Thymus (tissue), 11 donors: Measurements from ENCODE around the gene DAB1. TPM values are rescaled to one million over a fixed set of nuclear protein-coding genes. Genes with fewer than 3 reads are reported as not detected.

ENCODE experiments used
- DNase-seq, 9 donors: peaks; one replicate each; pipeline ENCODE4 v3.0.0-alpha.2; 2013; ENCODE audit warnings: low spot score in 9 of 9, low read depth in 6 of 9, missing footprints in 1 of 9
- H3K27ac ChIP-seq, 2 donors: one replicate each; pipeline ENCODE4 v1.5.1; 2013; ENCODE audit warnings: control low read depth in 1 of 2, low read depth in 1 of 2, low read length in 1 of 2, mild to moderate bottlenecking in 1 of 2, moderate library complexity in 1 of 2
- H3K27me3 ChIP-seq, 2 donors: one replicate each; pipeline ENCODE4 v1.5.1; 2013; ENCODE audit warnings: low read length in 1 of 2; ENCODE audit not compliant: control insufficient read depth in 2 of 2, insufficient read depth in 1 of 2
- H3K36me3 ChIP-seq, 2 donors: one replicate each; pipeline ENCODE4 v1.5.1; 2013; ENCODE audit warnings: low read length in 1 of 2, mild to moderate bottlenecking in 1 of 2, moderate library complexity in 1 of 2; ENCODE audit not compliant: control insufficient read depth in 2 of 2, insufficient read depth in 2 of 2
- H3K4me1 ChIP-seq, 2 donors: one replicate each; pipeline ENCODE4 v1.5.1; 2013; ENCODE audit warnings: low read length in 2 of 2; ENCODE audit not compliant: control insufficient read depth in 2 of 2, insufficient read depth in 2 of 2
- H3K4me3 ChIP-seq, 2 donors: one replicate each; pipeline ENCODE4 v1.5.1; 2013; ENCODE audit warnings: low read length in 2 of 2, control low read depth in 1 of 2, mild to moderate bottlenecking in 1 of 2
- H3K9me3 ChIP-seq, 2 donors: one replicate each; pipeline ENCODE4 v1.5.1; 2013; ENCODE audit warnings: low read length in 1 of 2, mild to moderate bottlenecking in 1 of 2; ENCODE audit not compliant: control insufficient read depth in 2 of 2, insufficient read depth in 1 of 2
- WGBS: extraction: QIAGEN DNeasy Blood & Tissue Kit; methylation state at CpG from one replicate; pipeline ENCODE4 v1.1.7; 2013; 5-methylcytosine and 5-hydroxymethylcytosine counted together
- polyA plus RNA-seq: library from polyadenylated mRNA; stranded (reverse); fragments of 200-250 nt; gene quantifications from one replicate; pipeline ENCODE4 v1.2.3, GENCODE V29; 2013
- total RNA-seq: library from RNA; stranded (reverse); fragments of 120-200 nt; gene quantifications from one replicate; pipeline ENCODE4 v1.2.4, GENCODE V29; 2013
- donor health status: healthy.

Gene DAB1
- total and polyA plus RNA-seq, 2 donors, result 0.09 to 0.23 TPM

GRCh38 chr1:56979986-56980755 lies 443.7 kb downstream of the DAB1 start:
- no peak overlapping the region for H3K4me3 ChIP-seq
- H3K27me3 ChIP-seq, result peaks cover 0 to 2% of the 10 kb centered on the region in 2 donors
- H3K36me3 ChIP-seq, result no peaks in the 10 kb centered on the region
- no peak for DNase-seq
- WGBS, result 62% methylated on average over 4 of the region's 4 CpGs
- H3K4me1 ChIP-seq, result no peaks in the 10 kb centered on the region
- H3K27ac ChIP-seq, result no peak overlapping the region
- no peaks in the 10 kb centered on the region for H3K9me3 ChIP-seq

DNA sequence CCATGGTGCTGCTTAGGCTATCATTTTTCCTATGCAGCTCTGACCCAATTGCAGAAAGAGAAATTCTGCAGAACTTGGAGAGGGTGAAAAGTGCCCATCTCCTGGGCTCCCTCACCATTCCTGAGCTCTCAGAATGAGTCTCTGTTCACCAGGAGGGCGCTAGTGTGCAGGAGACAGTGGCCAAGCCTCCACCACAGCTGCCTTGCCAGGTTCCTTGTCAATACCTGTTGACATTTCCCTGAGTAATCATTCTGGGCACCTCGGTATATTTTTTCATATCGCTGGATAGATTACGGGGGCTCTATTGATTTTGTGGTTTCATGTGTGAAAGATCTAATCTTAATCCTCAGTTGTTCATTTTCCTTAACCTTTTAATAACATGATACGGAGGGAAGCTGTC lies 445.0 kb downstream of the DAB1 start:
- Histone ChIP-seq H3K4me1 (no peaks in the 10 kb centered on the region), H3K27me3 (peaks cover 0 to 2% of the 10 kb centered on the region in 2 donors), H3K36me3 (no peaks in the 10 kb centered on the region), H3K4me3 (no peak overlapping the region), H3K9me3 (no peaks in the 10 kb centered on the region), H3K27ac (no peak overlapping the region)
- DNase-seq, result no peak
- WGBS, result 88% methylated on average over 5 of the region's 5 CpGs

DNA sequence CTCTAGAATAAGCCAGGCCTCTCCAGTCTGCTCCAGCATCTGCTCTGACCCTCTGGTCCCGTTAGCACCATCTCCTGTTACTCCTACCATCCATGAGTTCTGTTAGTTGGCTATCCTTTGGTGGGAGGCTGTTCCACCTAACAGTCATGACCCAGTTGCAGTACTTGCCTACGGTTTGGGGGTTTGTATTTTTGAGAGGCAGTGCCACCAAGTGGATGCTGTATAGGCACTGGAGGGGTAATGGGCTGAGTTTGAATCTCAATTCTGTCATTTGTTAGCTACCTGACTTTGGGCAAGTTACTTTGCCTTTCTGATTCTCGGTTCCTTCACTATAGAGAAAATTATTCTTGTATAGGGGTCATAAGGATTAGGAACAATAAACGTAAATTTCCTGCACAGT lies 445.9 kb downstream of the DAB1 start:
- no peak for DNase-seq
- Histone ChIP-seq H3K36me3 (no peaks in the 10 kb centered on the region), H3K4me3 (no peak overlapping the region), H3K27ac (no peak overlapping the region), H3K27me3 (peaks cover 0 to 2% of the 10 kb centered on the region in 2 donors), H3K4me1 (no peaks in the 10 kb centered on the region), H3K9me3 (no peaks in the 10 kb centered on the region)
- 84% methylated on average over 4 of the region's 4 CpGs for WGBS

DNA sequence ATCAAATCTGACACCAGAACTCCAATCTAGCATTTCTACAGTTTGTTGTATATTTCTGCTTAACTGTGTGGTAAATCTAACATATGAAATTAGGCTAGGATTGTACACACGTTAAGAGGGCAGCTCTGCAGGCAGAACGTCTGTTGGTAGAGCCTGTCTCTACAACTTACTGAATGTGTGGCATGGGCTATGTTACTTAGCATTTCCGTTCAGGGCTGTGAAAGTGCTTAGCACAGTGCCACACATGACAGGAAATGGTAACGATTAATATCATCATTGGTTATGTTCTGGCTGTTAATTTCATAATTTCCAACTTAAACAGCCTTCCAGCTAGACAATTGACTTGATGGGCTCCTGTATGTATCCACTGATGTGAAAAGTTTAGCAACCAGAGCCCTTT lies 448.4 kb downstream of the DAB1 start:
- Histone ChIP-seq H3K9me3 (no peaks in the 10 kb centered on the region), H3K4me1 (no peaks in the 10 kb centered on the region), H3K36me3 (no peaks in the 10 kb centered on the region), H3K27me3 (peaks cover 0 to 2% of the 10 kb centered on the region in 2 donors), H3K27ac (no peak overlapping the region), H3K4me3 (no peak overlapping the region)
- WGBS, result 91% methylated on average over 4 of the region's 4 CpGs
- DNase-seq, result no peak

DNA sequence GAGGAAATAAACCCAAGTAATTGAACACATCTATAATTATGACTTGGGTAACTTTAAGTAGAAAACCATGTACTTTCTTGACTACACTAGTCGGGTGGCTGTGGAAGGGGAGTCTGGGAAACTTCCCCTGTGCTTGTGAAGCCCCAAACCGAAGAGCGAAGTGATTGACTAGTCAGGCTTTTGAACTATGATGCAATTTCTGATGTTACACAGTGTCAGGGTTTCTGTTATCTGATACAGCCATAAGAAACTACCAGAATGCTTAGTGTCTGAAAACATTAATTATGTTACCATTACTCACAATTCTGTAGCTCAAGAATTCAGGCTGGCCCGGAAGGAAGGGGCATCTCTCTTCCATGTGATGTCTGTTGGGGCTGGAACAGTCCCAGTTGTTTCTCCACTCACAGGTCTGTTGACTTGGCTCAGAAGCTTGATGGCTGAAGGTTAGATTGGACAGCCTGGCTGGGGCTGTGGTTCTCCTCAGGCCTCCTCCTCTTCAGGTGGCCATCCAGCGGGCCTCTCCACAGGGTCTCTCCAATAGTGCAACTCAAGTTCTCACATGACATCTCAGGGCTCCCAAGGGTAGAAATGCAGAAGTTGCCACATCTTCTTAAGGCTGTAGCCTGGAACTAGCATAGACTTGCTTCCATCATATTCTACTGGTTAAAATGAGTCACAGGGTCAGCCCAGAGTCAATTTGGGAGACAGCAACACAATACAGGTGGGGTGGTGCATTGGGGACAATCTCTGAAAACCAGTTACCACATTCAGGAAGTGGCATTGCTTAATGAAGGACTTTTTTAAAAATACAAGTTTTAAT lies 449.7 kb downstream of the DAB1 start:
- WGBS, result 71% methylated on average over 5 of the region's 5 CpGs

DNA sequence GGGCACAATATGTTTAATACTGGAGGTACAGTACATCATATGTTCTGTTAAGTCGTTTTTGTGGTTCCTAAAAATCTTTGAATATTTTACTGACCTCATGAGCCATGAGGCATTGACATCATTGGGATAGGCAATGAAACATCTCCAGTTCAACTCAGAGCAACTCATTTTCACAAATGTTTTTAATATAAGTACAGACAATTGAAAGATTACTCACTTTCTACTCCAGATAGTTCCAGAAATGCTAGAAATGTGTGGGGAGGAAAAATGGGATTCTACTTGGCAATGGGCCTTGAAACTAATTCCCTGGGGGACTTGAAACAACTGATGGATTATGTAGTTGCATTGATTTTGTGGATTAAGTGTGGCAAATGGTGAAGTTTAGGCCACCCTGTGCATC lies 450.9 kb downstream of the DAB1 start:
- no peaks in the 10 kb centered on the region for H3K27me3 ChIP-seq
- 72% methylated on average over 1 of the region's 1 CpG for WGBS
- H3K9me3 ChIP-seq, result no peaks in the 10 kb centered on the region

More for the DNA sequence above, 449.7 kb downstream of the DAB1 start:
- Histone ChIP-seq H3K27me3 (no peaks in the 10 kb centered on the region), H3K27ac (peak overlapping the region in 1 of 2 donors; percentile 43), H3K4me3 (no peak overlapping the region), H3K36me3 (no peaks in the 10 kb centered on the region), H3K9me3 (no peaks in the 10 kb centered on the region), H3K4me1 (no peaks in the 10 kb centered on the region)
- DNase-seq, result no peak

DNA sequence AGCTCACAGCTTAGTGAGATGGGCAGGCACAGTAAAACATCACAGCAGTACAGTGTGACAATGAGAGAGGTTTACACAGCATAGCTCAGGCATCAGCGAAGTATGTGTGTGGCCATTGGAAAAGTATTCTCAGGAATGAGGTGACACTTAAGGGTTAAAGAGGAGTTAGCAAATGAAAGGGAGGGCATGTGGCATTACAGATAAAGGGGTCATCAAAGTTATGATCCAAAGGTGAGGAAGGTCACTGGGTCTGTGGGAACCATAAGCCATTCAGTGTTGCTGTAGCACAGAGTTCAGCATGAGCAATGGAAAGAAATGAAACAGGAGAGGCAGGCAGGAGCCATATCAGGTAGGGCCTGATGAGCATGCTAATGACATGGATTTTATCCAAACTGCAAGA lies 453.6 kb downstream of the DAB1 start:
- H3K4me1 ChIP-seq, result no peaks in the 10 kb centered on the region
- H3K27me3 ChIP-seq, result no peaks in the 10 kb centered on the region
- H3K4me3 ChIP-seq, result no peak overlapping the region
- no peak for DNase-seq
- H3K9me3 ChIP-seq, result no peaks in the 10 kb centered on the region
- 95% methylated on average over 1 of the region's 1 CpG for WGBS
- no peaks in the 10 kb centered on the region for H3K36me3 ChIP-seq
- H3K27ac ChIP-seq, result no peak overlapping the region

More for the DNA sequence above, 450.9 kb downstream of the DAB1 start:
- no peak for DNase-seq
- Histone ChIP-seq H3K36me3 (no peaks in the 10 kb centered on the region), H3K4me3 (no peak overlapping the region), H3K4me1 (no peaks in the 10 kb centered on the region), H3K27ac (no peak overlapping the region)

DNA sequence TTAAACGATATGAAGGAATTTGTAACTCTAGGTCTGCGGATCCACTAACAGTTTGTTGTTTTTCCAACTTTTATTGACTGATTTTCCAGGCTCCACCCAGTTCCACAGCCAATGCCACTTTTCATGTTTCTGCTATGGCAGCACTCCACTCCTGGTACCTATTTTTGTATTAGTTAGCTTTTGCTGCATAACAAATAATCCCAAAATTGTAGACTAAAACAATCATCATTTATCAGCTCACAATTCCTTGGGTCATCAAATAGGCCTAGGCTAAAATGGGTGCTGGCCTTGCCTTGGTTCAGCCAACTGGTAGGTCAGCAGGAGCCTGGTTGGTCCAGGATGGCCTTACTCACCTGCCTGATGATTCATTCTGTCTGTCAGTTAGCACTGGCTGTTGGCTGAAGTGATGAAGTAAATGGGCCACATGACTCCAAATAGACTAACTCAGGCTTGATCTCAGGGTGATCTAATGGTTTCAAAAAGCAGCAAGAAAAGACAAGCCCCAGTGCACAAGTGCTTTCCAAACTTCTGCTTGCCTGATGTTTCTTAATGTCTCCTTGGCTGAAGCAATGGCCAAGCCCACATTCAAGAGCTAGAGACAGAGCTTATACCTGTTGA lies 454.9 kb downstream of the DAB1 start:
- Histone ChIP-seq H3K27ac (no peak overlapping the region), H3K27me3 (no peaks in the 10 kb centered on the region), H3K4me1 (no peaks in the 10 kb centered on the region), H3K4me3 (no peak overlapping the region), H3K9me3 (no peaks in the 10 kb centered on the region), H3K36me3 (no peaks in the 10 kb centered on the region)
- DNase-seq, result no peak
- 97% methylated on average over 2 of the region's 2 CpGs for WGBS
